Heart right ventricle (tissue), 16 donors: ENCODE results near the gene TMEM182. TPM values are rescaled to one million over a fixed set of nuclear protein-coding genes. Genes with fewer than 3 reads are reported as not detected.

Experiments
- ATAC-seq, 8 donors: fragments of 200-7000 bp; cut with Tn5 transposase; one replicate each; pipeline ENCODE4 v1.9.1; 2020; ENCODE audit warnings: mild to moderate bottlenecking in 8 of 8, moderate library complexity in 8 of 8, moderate number of reproducible peaks in 1 of 8
- DNase-seq, 2 donors: peaks; one replicate each; pipeline ENCODE4 v3.0.0-alpha.2; 2020
- H3K27ac ChIP-seq, 10 donors: fragments of 200-600 bp; sonication (generic) in 2 of 10; one replicate each; pipeline versions ENCODE4 v1.5.0 to v1.8.0; 2020 to 2022; ENCODE audit warnings: mild to moderate bottlenecking in 3 of 10
- H3K27me3 ChIP-seq, 7 donors: fragments of 200-600 bp; one replicate each; pipeline ENCODE4 v1.8.0; 2021 to 2022; ENCODE audit warnings: mild to moderate bottlenecking in 2 of 7
- H3K36me3 ChIP-seq, 9 donors: fragments of 200-600 bp; sonication (generic) in 1 of 9; one replicate each; pipeline versions ENCODE4 v1.5.0 to v1.8.0; 2020 to 2022; ENCODE audit warnings: mild to moderate bottlenecking in 2 of 9
- H3K4me1 ChIP-seq, 9 donors: fragments of 200-600 bp; sonication (generic) in 1 of 9; one replicate each; pipeline versions ENCODE4 v1.5.0 to v1.8.0; 2020 to 2022; ENCODE audit warnings: mild to moderate bottlenecking in 4 of 9
- H3K4me3 ChIP-seq, 10 donors: fragments of 200-600 bp; sonication (generic) in 2 of 10; one replicate each; pipeline versions ENCODE4 v1.5.0 to v1.8.0; 2020 to 2022; ENCODE audit warnings: mild to moderate bottlenecking in 7 of 10, moderate library complexity in 2 of 10
- H3K9me3 ChIP-seq, 11 donors: fragments of 200-600 bp in 10 of 11; sonication (generic) in 2 of 11; one replicate each; pipeline versions ENCODE4 v1.5.0 to v1.8.0; 2013 to 2022; ENCODE audit warnings: mild to moderate bottlenecking in 2 of 11, control low read depth in 1 of 11, moderate library complexity in 1 of 11
- WGBS, 2 donors: extraction: QIAGEN DNeasy Blood & Tissue Kit; methylation state at CpG; one replicate each; pipeline ENCODE4 v1.1.7; 2013; ENCODE audit warnings: inconsistent platforms in 1 of 2; 5-methylcytosine and 5-hydroxymethylcytosine counted together
- intact Hi-C, 10 donors: fragments of 100-400 bp; cut with DNase I; formaldehyde crosslinking; loops; one replicate each; pipeline versions ENCODE4 v1.11.1 to v1.14.2; 2022
- polyA plus RNA-seq, 2 donors: library from polyadenylated mRNA; stranded (reverse); fragments of 200-250 nt; gene quantifications; one replicate each; pipeline ENCODE4 v1.2.3, GENCODE V29; 2013
- total RNA-seq, 10 donors: library from RNA; stranded (reverse); fragmentation: NEBNext Ultra II Directional in 3 of 10; extraction: Animal tissue kit (Norgen Biotek cat#: 25700) in 3 of 10; gene quantifications; one replicate each; pipeline versions ENCODE4 v1.2.1 to v1.2.4, GENCODE V29; 2021 to 2023
- TF ChIP-seq, protein P1 (sequence below), 9 donors: fragments of 200-600 bp; sonication (generic) in 2 of 9; IDR thresholded peaks; one replicate each; pipeline versions ENCODE4 v1.5.0 to v1.8.0; 2021 to 2022; ENCODE audit warnings: antibody characterized with exemption in 9 of 9, mild to moderate bottlenecking in 5 of 9, moderate library complexity in 1 of 9
- donor health status: Arrhythmogenic right ventricular cardiomyopathy.
- donor health status: ischemic (EF 13 %, LVEDD 7.1; RV severe dilation, severe dysfunction).
- donor health status: healthy with polysubstance abuse.
- donor health status: DM: no; HTN: yes; CAD: no.
- donor health status: DM: no; HTN: no; CAD: no.
- donor health status: ischemic (EF 25% LVEDD 6.9; RV normal size, moderate dysfunction).
- donor health status: ischemic (EF 25% LVEDD 5.7; RV mildly dilated, moderate dysfunction).
- donor health status: healthy.
- donor health status: DM: yes; HTN: yes; CAD: no.
- donor health status: Ischemic cardiomyopathy.
- donor health status: ischemic (EF 35%, LVEDD 5.7; RV mildly dilated, moderate dysfunction).
- donor health status: nonischemic (EF 11% LVEDD 7.7; RV severe dilation, severe dysfunction).
- donor health status: DM: yes; HTN: yes; CAD: no.
- donor health status: PGD.
- donor health status: ischemic (EF 29% LVEDD 5.4; RV normal size, mild dysfunction).
- donor health status: nonischemic (EF 23%, LVEDD 6.1; RV moderate dilation, normal function).

TMEM182 gene
- total and polyA plus RNA-seq, 12 donors, result 10.1 to 225 (median 189) TPM

DNA sequence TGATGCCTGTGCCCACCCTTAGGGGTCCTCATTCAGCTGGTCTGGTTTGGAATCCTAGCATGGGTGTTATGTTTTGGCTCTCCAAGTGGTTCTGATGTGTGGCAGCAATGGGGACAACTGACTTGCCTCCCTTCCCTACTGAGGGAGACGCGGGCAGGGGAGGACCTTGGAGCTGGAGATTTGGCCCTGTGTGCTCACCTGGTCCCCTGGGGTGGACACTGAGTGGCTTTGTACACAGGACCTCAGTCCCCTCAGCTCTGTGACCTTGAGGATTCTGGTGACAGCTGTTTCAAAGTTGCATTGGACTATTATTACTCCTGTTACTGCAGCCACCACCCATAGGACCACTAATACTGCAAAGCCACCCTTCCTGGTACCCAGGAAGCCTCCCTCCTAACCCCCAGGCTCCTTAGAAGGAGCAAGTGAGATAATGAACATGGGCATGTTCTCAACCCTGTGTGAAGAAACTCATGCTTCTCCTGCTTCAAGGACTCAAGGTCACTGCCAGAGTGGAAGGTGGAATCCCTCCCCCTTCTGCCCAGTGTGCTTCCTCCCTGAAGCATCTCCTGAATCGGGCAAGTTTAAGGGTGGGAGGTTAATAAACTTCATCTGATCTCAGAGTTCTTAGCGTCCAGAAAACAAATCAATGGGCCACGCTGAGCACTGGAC, 26.5 kb downstream of the TMEM182 start:
- DNase-seq, result no peak
- H3K36me3 ChIP-seq, result no peaks in the 10 kb centered on the region
- intact Hi-C loops, result no loop called here
- peak overlapping the region; percentile 42 to 92 (median 87) for H3K27ac ChIP-seq
- TF ChIP-seq, protein P1, sequence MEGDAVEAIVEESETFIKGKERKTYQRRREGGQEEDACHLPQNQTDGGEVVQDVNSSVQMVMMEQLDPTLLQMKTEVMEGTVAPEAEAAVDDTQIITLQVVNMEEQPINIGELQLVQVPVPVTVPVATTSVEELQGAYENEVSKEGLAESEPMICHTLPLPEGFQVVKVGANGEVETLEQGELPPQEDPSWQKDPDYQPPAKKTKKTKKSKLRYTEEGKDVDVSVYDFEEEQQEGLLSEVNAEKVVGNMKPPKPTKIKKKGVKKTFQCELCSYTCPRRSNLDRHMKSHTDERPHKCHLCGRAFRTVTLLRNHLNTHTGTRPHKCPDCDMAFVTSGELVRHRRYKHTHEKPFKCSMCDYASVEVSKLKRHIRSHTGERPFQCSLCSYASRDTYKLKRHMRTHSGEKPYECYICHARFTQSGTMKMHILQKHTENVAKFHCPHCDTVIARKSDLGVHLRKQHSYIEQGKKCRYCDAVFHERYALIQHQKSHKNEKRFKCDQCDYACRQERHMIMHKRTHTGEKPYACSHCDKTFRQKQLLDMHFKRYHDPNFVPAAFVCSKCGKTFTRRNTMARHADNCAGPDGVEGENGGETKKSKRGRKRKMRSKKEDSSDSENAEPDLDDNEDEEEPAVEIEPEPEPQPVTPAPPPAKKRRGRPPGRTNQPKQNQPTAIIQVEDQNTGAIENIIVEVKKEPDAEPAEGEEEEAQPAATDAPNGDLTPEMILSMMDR (IDR thresholded peaks at IDR 0.05), result no peak
- ATAC-seq, result peak; percentile 24 to 68 (median 44)
- peaks cover 0 to 85% (median 44%) of the 10 kb centered on the region in 9 donors for H3K4me1 ChIP-seq
- H3K27me3 ChIP-seq, result no peaks in the 10 kb centered on the region
- H3K4me3 ChIP-seq, result no peak overlapping the region
- H3K9me3 ChIP-seq, result no peaks in the 10 kb centered on the region
- WGBS, 2 donors, result 52 to 69% methylated on average over 5 of the region's 5 CpGs

DNA sequence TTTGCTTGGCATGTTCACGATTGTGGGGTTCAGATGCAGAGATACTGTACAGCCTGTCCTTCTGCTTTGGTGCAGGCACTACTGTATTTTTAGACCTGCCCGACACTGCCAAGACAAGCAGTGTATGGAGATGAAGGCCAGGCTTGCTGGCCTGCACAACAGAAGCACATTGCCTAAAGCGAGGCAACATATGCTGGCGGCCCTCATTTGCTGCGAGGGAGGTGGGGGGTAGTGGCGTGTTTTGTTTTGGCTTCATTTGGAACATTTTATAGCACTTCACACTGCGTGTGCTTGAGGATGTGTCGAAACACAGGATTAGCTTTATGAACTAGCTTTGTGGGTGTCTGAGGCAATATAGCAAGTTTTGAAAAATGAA, 27.0 kb downstream of the TMEM182 start:
- ATAC-seq (peak; percentile 88 to 98 (median 94)), DNase-seq (peak; percentile 39 to 64)
- no peaks in the 10 kb centered on the region for H3K27me3 ChIP-seq
- WGBS, 2 donors, result 38 to 50% methylated on average over 8 of the region's 8 CpGs
- TF ChIP-seq, protein P1 (IDR thresholded peaks at IDR 0.05), result no peak
- intact Hi-C loops, result no loop called here
- no peaks in the 10 kb centered on the region for H3K36me3 ChIP-seq
- no peaks in the 10 kb centered on the region for H3K9me3 ChIP-seq
- H3K4me3 ChIP-seq, result no peak overlapping the region
- peak overlapping the region in 9 of 10 donors; percentile 77 to 92 (median 88) for H3K27ac ChIP-seq
- peaks cover 0 to 85% (median 39%) of the 10 kb centered on the region in 9 donors for H3K4me1 ChIP-seq

DNA sequence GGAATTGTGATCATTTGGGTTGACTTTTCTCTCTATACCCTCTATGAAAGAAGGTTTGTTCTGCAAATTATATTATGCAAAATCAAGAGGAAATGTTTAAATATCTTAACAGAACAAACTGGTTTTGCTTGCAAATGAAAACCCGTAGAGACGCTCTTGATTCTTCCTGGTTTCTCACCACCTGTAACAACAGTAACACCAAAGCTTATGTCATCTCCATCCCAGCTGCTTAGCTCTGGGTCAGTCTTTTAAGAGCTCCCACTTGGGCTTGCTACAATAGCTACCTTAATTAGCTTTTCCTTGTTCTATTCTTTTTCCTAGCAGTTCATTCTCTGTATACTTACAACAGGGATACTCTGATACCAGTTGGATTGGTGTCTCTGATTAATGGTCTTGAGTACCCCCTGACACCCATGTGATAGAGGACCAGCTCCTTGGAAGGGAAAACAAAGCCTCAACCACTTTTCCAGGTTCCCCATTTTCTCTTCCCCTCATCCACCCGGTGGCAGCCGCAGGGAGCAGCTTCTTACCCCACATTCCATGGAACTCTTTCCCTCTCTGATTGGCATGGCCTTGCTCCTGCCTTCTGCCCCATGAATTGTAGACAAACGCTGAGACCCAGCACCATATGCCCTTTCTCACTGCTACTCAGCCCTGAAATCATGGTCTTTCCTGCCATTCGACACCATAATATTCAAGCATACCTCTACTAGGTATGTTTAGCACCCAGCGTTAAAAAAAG, 27.7 kb downstream of the TMEM182 start:
- intact Hi-C loops, result no loop called here

DNA sequence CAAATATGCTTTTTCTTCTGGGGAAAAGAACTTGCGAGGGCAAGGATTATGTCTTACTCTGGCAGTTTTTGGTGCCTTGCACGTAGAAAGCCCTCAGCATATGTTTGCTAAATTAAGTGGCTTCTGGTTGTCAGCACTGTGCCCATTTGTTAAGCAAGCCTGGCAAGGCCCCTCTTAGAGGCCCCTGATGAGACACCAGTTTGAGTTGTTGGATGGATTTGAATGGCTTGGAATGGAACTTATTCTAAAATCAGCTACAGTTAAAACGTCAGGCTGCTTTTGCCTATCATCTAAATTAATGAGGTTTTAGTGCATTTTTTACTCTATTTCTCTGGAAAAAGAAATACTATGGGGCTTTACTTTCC, 28.2 kb downstream of the TMEM182 start:
- no peak overlapping the region for H3K4me3 ChIP-seq
- peak overlapping the region in 9 of 10 donors; percentile 42 to 92 (median 86) for H3K27ac ChIP-seq
- 59 to 72% methylated on average over 3 of the region's 3 CpGs for WGBS, 2 donors
- no peaks in the 10 kb centered on the region for H3K27me3 ChIP-seq
- intact Hi-C loops, result no loop called here
- no peaks in the 10 kb centered on the region for H3K9me3 ChIP-seq
- TF ChIP-seq, protein P1 (IDR thresholded peaks at IDR 0.05), result no peak
- no peak for ATAC-seq
- H3K36me3 ChIP-seq, result no peaks in the 10 kb centered on the region
- peaks cover 0 to 76% (median 38%) of the 10 kb centered on the region in 9 donors for H3K4me1 ChIP-seq
- no peak for DNase-seq

More for the DNA sequence above, 27.7 kb downstream of the TMEM182 start:
- H3K4me1 ChIP-seq, result peaks cover 0 to 82% (median 39%) of the 10 kb centered on the region in 9 donors
- no peaks in the 10 kb centered on the region for H3K27me3 ChIP-seq
- no peaks in the 10 kb centered on the region for H3K9me3 ChIP-seq
- no peak for DNase-seq
- no peaks in the 10 kb centered on the region for H3K36me3 ChIP-seq
- 72 to 77% methylated on average over 7 of the region's 7 CpGs for WGBS, 2 donors
- no peak overlapping the region for H3K4me3 ChIP-seq
- TF ChIP-seq, protein P1 (IDR thresholded peaks at IDR 0.05), result no peak
- peak in 1 of 8 donors; percentile 33 for ATAC-seq
- H3K27ac ChIP-seq, result peak overlapping the region; percentile 8 to 92 (median 84)
